K562 (cell line): ENCODE measurements around the gene MCAM. TPM values are rescaled to one million over a fixed set of nuclear protein-coding genes. Genes with fewer than 3 reads are reported as not detected.

Source experiments
- ARID3A ChIP-seq: IDR thresholded peaks from 2 replicates; pipeline ENCODE4 v1.6.1; 2012; ENCODE audit warnings: low read depth, low read length, improper control_type of control experiment, borderline replicate concordance
- FOXJ2 ChIP-seq: fragments of 200-800 bp; sonication (Bioruptor generic); IDR thresholded peaks from 2 replicates; pipeline ENCODE4 v1.6.1; 2016; ENCODE audit warnings: missing genetic modification characterization, missing compliant biosample characterization
- KAT8 ChIP-seq: fragments of 450-650 bp; IDR thresholded peaks from 2 replicates; pipeline ENCODE4 v1.6.1; 2016; ENCODE audit warnings: low read depth, mild to moderate bottlenecking
- KLF1 ChIP-seq: fragments of 450-650 bp; IDR thresholded peaks from 2 replicates; pipeline ENCODE4 v1.6.1; 2016; ENCODE audit warnings: missing genetic modification characterization, missing compliant biosample characterization
- MAZ ChIP-seq, 2 experiments: fragments of 450-650 bp in 1 of 2; sonication (generic) in 1 of 2; formaldehyde crosslinking; IDR thresholded peaks in 1 of 2; conservative IDR thresholded peaks in 1 of 2; 2 replicates each; pipeline versions ENCODE4 v1.4.0 to v1.5.0; 2020; ENCODE audit warnings: mild to moderate bottlenecking in 1 of 2, missing genetic modification reagents in 1 of 2
- NRF1 ChIP-seq, 2 experiments: fragments of 450-650 bp; IDR thresholded peaks in 1 of 2; conservative IDR thresholded peaks in 1 of 2; 2 replicates each; pipeline ENCODE4 v1.6.1; 2014; ENCODE audit warnings: mild to moderate bottlenecking in 2 of 2
- RBM39 ChIP-seq: fragments of 200-400 bp; formaldehyde crosslinking; optimal IDR thresholded peaks from 2 replicates; pipeline ENCODE3; 2018; ENCODE audit warnings: low read depth, low read length
- RREB1 ChIP-seq: fragments of 250-450 bp; sonication (Bioruptor Pico); IDR thresholded peaks from 2 replicates; pipeline ENCODE4 v1.4.0; 2020
- THRA ChIP-seq: fragments of 450-650 bp; IDR thresholded peaks from 2 replicates; pipeline ENCODE4 v1.6.1; 2017; ENCODE audit warnings: mild to moderate bottlenecking, moderate library complexity
- ZNF764 ChIP-seq: fragments of 250-450 bp; sonication (Bioruptor Pico); IDR thresholded peaks from 2 replicates; pipeline ENCODE4 v1.4.0; 2020; ENCODE audit warnings: low read depth, mild to moderate bottlenecking, moderate library complexity
- polyA plus RNA-seq, 8 experiments: library from polyadenylated mRNA; depleted of rRNA in 4 of 8; stranded (reverse) in 5 of 8; unstranded in 3 of 8; fragments of >200 nt; fragmentation: Nextera tagmentation in 2 of 8; fragmentation: Illumina TruSeq in 1 of 8; extraction: Ambion mirVana in 2 of 8; extraction: Trizol in 1 of 8; gene quantifications; 2 replicates each; pipeline versions ENCODE4 v1.2.1 to v1.2.3, GENCODE V29; 2011 to 2014; ENCODE audit warnings: inconsistent platforms in 1 of 8, missing spikeins in 1 of 8
- total RNA-seq, 7 experiments: library from RNA; depleted of rRNA in 6 of 7; stranded (reverse); fragments of >200 nt in 6 of 7; fragmentation: Illumina TruSeq in 2 of 7; extraction: Trizol in 2 of 7; gene quantifications; 2 replicates each; pipeline versions ENCODE4 v1.2.1 to v1.2.3, GENCODE V29; 2011 to 2021; ENCODE audit warnings: low replicate concordance in 1 of 7
- TF ChIP-seq, protein P1 (sequence below): fragments of 250-450 bp; sonication (Bioruptor Pico); IDR thresholded peaks from 2 replicates; pipeline ENCODE4 v1.8.0; 2022; ENCODE audit warnings: inconsistent platforms, mild to moderate bottlenecking, moderate library complexity, borderline replicate concordance
- TF ChIP-seq, protein P2 (sequence below): fragments of 250-450 bp; sonication (Bioruptor Pico); IDR thresholded peaks from 2 replicates; pipeline ENCODE4 v1.4.0; 2020; ENCODE audit warnings: mild to moderate bottlenecking, moderate library complexity

Gene MCAM
- total and polyA plus RNA-seq, 9 of the 15 experiments (the other 6 are each of a cell fraction or from before 2014, with no cell fraction given) = 14.7 to 118 (median 53.6) TPM

GRCh38 chr11:119334174-119334930 is 17.4 kb upstream of the MCAM start, which contains the start of gene RNF26 (continued):
- 0 out of 2 replicates have a peak, but pooled peaks have one; percentile 17 for TF ChIP-seq RREB1 (CRISPR knock-in tag)
- no peak for TF ChIP-seq ZNF764 (CRISPR knock-in tag)
- TF ChIP-seq NRF1 (conservative IDR thresholded peaks at IDR 0.05 in 1 of 2, IDR thresholded peaks at IDR 0.05 in 1 of 2) = peak; percentile 19 to 42; a peak in 2 of 4 replicates
- no peak for TF ChIP-seq FOXJ2 (tag)
- TF ChIP-seq, protein P1, sequence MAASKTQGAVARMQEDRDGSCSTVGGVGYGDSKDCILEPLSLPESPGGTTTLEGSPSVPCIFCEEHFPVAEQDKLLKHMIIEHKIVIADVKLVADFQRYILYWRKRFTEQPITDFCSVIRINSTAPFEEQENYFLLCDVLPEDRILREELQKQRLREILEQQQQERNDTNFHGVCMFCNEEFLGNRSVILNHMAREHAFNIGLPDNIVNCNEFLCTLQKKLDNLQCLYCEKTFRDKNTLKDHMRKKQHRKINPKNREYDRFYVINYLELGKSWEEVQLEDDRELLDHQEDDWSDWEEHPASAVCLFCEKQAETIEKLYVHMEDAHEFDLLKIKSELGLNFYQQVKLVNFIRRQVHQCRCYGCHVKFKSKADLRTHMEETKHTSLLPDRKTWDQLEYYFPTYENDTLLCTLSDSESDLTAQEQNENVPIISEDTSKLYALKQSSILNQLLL (CRISPR knock-in tag) = no peak
- TF ChIP-seq MAZ (CRISPR knock-in tag; conservative IDR thresholded peaks at IDR 0.05 in 1 of 2, IDR thresholded peaks at IDR 0.05 in 1 of 2) = peak in 1 of 2 experiments; percentile 20; a peak in 1 of 4 replicates
- TF ChIP-seq RBM39 = no peak
- TF ChIP-seq KAT8 = peak; percentile 19; the same call in 1 of the 2 replicates
- TF ChIP-seq THRA = no peak
- TF ChIP-seq ARID3A = no peak
- no peak for TF ChIP-seq KLF1 (tag)
- TF ChIP-seq, protein P2, sequence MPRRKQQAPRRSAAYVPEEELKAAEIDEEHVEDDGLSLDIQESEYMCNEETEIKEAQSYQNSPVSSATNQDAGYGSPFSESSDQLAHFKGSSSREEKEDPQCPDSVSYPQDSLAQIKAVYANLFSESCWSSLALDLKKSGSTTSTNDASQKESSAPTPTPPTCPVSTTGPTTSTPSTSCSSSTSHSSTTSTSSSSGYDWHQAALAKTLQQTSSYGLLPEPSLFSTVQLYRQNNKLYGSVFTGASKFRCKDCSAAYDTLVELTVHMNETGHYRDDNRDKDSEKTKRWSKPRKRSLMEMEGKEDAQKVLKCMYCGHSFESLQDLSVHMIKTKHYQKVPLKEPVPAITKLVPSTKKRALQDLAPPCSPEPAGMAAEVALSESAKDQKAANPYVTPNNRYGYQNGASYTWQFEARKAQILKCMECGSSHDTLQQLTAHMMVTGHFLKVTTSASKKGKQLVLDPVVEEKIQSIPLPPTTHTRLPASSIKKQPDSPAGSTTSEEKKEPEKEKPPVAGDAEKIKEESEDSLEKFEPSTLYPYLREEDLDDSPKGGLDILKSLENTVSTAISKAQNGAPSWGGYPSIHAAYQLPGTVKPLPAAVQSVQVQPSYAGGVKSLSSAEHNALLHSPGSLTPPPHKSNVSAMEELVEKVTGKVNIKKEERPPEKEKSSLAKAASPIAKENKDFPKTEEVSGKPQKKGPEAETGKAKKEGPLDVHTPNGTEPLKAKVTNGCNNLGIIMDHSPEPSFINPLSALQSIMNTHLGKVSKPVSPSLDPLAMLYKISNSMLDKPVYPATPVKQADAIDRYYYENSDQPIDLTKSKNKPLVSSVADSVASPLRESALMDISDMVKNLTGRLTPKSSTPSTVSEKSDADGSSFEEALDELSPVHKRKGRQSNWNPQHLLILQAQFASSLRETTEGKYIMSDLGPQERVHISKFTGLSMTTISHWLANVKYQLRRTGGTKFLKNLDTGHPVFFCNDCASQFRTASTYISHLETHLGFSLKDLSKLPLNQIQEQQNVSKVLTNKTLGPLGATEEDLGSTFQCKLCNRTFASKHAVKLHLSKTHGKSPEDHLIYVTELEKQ = no peak
